Left lobe of liver (tissue), 2 donors: ENCODE data around the gene CDC123. TPM values are rescaled to one million over a fixed set of nuclear protein-coding genes. Genes with fewer than 3 reads are reported as not detected.
"Not testable (repeated sequence)": the region's sequence is repeated elsewhere in the genome, so short reads cannot be mapped to it uniquely, and the experiment has no call there.

Experiments used
- ATAC-seq: fragments of 200-7000 bp; cut with Tn5 transposase; one replicate; pipeline ENCODE4 v1.9.1; 2020; ENCODE audit warnings: mild to moderate bottlenecking, moderate library complexity
- DNase-seq: peaks from one replicate; pipeline ENCODE4 v3.0.0-alpha.2; 2020; ENCODE audit warnings: low spot score
- total RNA-seq: library from RNA; stranded (reverse); gene quantifications from one replicate; pipeline ENCODE4 v1.2.1, GENCODE V29; 2021
- donor health status: DM: no; HTN: no; CAD: no; lungs with moderate emphysema.
- donor health status: DM: no; HTN: yes; CAD: no.

The CDC123 gene
- total RNA-seq, 1 donor from 2014 or later: 23.9 TPM

DNA sequence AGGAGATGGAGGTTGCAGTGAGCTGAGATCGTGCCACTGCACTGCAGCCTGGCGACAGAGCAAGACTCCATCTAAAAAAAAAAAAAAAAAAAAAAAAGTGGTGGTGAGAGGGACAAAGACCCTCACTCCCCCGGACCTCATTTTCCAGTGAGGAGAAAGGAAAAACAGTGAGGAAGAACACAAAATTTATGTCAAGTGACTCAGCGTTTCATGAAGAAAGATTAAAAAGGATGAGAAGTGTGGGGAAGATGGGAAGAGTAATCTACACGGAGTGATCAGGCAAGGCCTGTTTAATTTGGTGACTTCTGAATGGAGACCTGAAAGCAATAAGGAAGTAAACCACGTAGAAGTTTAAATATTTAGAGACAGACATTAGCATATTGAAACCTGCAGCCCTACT lies 7.3 kb upstream of the CDC123 start:
- ATAC-seq (no peak), DNase-seq (no peak)

DNA sequence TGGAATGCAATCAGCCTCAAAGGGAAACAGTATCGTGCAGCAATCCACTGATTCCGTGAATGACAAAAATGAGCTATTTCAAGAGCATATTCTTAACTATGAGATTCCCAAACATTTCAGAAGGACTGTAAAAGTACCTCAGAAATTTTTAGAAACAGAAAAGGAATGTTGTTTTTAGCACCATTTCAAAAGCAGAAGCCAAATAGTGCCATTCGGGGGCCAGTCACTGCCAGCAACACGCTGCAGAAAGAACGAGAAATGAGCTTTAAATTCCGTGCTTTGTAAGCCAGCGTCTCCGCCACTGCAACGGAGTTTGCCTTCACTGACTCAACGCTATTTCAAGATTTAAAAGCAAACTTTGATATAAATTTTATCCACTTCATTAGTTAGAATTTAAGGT lies 6.6 kb upstream of the CDC123 start:
- no peak for DNase-seq
- ATAC-seq: no peak

DNA sequence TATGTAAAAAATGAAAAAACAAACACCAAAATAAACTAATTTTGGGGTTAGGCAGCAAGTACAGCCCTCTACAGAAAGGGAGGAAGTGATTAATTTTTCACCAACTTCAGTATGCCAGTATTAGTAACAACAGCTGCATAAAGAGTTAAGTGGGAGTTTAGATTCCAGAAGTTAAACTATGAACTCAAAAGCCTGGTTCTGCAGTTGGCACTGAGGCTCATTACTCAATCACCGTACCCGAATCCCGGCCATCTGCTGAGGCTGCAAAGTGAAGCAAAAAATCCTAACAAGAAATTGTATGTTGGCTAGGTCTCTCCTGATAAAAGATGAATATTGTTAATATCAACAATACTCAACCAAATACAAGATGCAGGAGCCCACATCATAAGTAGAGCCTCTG lies 4.3 kb upstream of the CDC123 start:
- ATAC-seq: peak; percentile 44
- DNase-seq: peak; percentile 68

DNA sequence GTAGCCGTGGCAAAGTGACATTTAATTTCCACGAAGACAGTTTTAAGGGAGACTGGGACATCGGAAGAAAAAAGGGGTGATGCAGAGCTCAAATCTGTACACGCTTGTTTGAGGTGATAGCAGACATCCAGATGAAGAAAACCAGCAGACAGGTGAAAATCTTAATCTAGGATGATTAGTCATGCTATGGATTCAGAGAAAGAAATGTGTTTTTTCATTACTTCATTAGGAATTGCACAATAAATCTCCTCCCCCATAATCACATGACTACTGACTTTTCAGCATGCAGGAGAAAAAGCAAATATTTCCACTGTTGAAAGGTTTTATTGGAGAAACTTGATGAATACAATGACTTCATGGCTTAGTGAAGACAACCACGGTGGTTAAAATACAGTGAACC lies 2.8 kb upstream of the CDC123 start:
- ATAC-seq (peak; percentile 8), DNase-seq (no peak)

DNA sequence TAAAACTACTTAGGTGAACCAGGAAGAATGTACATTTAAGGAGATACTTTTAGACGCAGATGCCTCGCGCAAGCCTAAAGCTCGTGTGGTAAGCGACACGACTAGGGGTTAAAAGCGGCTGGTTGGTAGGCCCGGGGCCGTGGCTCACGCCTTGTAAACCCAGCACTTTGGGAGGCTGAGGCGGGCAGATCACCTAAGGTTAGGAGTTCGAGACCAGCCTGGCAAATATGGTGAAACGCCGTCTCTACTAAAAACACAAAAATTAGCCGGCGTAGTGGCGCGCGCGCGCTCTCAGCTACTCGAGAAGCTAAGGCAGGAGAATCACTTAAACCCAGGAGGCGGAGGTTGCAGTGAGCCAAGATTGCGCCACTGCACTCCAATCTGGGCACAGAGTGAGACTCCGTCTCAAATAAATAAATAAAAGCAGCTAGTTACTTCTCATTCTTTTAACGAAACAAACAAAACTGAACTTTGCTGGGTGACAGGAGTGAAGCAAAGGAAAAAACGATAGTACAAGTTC lies 1.2 kb upstream of the CDC123 start:
- DNase-seq (peak; percentile 81), ATAC-seq (peak; percentile 48)

DNA sequence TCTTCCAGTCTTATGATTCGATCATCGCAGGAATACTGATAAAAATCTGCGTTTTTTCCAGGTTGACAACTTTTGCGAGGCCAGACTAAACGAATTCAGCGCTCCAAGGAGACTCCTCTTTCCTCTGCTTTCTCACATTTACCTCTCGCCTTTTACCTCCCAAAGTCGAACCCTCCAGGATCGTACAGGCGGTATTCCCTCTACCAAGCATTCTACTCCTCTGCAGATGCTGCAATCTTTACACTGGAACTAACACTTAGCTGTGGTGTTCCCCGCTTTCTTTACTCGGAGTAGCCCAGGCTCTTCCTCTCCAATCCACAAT lies 746 bp upstream of the CDC123 start:
- ATAC-seq: no peak
- DNase-seq: no peak

DNA sequence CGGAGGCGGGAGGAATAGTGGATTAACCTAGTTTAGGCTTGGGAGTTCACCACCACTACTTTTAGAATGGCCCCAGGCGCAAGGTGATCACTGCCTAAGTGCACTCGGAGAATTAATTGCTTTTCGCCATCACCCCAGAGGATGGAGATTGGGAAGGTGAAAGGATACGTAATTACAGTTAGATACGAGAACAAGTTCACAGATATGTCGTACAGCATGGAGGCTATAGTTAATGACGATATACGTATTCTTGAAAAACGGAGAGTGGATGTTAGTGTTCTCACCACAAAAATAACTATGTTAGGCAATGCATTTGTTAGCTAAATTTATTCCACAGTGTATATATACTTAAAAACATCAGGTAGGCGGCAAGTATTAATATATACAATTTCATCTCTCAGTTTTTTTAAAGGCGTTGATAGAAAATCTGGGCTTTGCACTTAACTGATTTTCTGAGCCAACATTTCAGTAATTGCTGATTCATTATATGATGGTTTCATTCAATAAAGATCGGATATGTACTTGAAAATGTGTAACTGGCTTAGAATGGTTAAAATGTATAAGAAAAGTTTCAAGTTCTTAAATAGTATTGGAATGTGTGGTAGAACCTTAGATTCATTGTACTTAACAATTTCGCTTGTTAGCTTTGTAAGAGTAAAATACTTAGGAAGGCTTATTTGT lies 683 bp downstream of the CDC123 start:
- DNase-seq: no peak
- no peak for ATAC-seq

DNA sequence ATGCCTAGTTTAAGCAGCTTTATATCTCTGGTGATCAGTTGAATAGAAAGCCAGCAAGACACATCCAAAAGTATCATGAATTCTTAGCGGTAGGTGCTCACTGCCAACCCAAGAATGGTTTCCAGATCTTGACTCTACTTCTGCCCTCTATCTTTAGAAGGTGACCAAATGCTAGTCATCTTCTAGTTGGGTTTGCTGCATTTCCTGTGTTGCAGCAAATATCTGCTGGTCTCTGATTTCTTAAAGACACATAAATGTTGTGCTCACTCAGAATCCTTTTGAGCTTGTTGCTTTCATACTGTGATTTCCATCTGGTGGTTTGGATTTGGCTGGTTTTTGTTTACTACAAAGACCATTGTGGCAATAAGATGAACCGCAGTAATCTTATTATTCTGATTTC lies 2.2 kb downstream of the CDC123 start:
- ATAC-seq: no peak
- DNase-seq: no peak

DNA sequence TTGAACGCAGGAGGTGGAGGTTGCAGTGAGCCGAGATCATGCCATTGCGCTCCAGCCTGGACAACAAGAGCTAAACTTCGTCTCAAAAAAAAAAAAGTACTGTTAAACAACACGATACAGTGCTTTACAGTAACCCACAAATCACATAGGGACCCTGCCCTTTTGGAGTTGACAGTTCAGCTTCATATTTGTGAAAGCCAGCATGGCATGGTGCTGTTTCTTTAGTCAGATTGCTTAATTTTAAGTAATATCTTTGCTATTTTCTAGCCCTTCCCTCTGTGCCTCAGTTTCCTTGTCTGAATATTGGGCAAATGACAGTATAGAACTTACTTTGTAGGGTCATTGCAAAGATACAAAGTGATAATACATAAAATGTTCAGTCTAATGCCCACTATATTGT lies 4.9 kb downstream of the CDC123 start:
- DNase-seq (no peak), ATAC-seq (no peak)

DNA sequence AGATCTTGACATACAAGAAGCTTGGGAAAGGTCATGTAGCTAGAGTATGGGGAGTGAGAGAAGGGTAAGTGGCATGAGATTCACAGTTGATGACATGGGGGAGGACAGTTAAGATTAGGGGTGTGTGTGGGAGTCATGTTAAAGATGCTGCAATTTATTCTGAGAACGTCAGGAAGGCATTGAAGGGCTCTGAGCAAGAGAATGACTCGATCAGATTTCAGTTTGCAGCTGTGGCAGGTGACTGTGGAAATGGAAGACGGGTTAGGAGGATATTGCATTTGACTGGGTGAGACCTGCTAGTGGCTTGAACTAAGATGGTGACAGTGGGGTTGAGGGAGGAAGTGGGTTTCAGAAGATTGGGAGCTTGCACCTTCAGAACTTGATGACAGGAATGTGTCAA lies 5.6 kb downstream of the CDC123 start:
- ATAC-seq: no peak
- DNase-seq: no peak

DNA sequence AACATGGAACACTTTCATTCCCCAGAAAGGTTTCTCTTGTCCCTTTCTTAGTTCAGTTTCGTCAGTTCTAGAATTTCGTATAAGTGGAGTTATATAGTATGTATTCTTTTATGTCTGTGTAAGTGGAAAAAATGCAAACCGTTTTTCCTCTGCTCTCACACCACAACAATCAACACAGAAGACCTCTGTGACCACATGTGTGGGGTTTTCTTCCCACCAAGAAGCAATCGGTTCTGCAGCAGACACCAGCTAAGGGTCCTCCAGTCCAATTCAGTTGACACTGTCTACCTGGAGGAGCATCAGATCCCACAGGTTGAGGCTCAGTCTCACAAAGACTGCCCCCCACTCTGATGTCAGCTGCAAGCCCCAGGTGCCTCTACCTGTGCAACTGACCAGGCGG lies 6.2 kb downstream of the CDC123 start:
- ATAC-seq (no peak), DNase-seq (no peak)

DNA sequence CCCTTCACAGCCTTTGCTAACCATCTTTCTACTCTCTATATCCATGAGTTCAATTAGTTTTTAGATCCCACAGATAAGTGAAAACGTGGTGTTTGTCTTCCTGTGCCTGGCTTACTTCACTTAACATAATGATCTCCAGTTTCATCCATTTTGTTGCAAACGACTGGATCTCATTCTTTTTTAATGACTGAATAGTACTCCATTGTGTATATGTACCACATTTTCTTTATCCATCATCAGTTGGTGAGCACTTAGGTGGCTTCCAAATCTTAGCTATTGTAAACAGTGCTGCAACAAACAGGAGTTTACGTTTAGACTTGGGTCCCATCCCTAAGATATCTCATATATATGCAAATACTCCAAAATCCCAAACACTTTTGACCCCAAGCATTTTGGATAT lies 9.1 kb downstream of the CDC123 start:
- ATAC-seq: no peak
- DNase-seq: no peak

DNA sequence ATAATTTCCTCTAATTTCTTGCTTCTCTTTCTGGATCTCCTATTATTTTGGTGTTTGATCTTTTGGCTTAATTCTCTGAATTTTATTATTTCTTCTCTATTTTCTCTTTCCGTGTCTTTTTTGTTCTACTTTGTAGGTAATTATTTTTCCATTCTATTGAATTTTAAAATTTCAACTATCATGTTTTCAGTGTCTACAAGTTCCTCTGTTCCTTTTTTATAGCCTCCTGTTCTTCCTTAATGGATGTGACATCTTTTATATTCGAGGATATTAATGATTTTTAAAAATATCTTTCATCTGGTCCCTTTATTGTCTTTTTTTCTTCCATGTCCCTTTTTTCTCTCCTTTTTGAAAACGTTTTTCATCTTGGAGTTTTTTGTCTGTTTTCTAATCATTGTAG lies 11.1 kb downstream of the CDC123 start:
- ATAC-seq (no peak), DNase-seq (no peak)

DNA sequence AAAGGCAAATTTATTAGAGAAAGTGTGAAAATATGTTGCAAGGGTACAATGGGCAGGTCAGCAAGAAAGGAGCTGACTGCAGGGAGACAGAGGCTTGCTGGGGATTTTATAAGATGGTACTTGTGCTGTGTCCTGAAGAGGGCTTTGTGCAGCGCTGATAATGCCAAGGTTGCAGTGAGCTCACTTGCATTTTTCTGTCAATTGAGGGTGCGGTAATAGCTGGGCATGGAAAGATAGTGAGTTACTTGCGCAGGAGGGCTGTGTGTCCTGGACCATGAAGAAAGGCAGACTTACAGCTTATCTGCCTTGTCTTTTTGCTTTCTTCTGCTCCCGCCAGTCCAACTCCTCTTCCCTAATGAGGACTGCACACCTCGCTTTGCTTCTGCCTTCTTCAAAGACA lies 12.5 kb downstream of the CDC123 start:
- ATAC-seq (no peak), DNase-seq (no peak)

DNA sequence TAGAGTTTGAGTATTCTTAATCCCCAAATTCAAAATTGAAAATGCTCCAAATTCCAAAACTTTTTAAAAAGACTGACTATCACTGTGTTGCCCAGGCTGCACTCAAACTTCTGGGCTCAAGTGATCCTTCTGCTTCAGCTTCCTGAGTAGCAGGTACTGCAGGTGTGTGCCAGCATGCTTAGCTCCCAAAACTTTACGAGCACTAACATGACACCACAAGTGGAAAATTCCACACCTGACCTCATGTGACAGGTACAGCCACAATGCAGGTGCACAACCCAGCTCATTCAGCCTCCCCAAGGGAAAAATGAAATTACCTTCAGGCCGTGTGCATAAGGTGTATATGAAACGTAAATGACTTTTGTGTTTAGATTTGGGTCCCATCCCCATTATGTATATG lies 16.5 kb downstream of the CDC123 start:
- ATAC-seq (no peak), DNase-seq (no peak)

DNA sequence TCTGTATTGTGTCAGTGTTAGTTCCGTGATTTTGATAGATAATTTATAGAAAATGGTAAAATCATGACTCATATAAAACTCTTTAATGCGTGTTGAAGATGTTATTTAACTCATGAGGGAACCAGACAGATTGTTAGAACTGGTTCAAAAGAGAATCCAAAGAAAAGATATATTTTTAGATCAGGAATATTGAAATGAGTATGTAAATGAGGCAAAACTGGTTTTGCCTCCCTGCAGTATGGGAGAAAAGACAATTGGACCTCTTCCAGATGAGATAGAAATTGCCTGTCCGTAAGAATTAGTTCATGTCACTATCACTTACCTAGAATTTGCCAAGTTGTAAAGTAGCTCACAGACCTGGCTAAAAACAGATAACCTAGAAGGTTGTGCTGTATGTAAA lies 17.6 kb downstream of the CDC123 start:
- DNase-seq: no peak
- no peak for ATAC-seq

DNA sequence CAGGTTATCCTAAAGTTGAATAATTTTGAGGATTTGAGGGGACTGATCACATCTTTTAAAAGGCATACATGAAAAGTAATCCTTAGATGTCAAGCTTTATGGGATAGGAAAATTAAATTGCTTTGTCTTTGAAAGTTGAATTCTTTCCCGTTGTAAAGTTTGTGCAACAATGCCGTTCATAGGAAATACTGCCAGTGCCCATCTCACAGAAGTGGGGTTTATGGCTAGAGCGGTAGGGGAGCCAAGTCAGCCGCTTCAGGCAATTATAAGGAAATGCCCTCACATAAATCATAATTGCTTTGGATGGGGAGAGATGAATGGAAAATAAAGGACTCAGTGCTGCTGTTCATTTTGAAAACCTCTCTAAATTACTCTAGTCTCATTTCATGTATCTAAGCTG lies 18.1 kb downstream of the CDC123 start:
- DNase-seq: no peak
- no peak for ATAC-seq

DNA sequence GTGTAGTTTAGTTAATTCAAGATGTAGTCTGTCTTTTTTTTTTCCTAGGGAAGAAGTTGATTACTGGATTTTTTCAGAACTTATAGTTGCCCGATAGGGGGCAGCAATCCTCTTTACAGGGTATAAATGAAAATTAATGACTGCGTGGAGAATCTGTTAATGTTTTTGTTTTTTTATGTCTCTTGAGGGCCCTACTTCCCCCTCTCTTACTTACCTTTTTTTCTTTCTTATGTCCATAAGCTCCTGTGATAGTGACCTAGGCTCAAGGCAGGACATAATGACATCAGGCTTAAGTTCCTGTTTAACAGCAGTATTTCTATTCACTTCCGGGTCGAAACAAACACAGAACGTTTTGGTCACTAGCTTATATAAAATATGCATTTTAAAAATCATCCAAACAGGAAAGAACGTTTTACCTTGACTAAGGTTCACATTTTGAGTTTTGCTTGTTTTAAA lies 18.8 kb downstream of the CDC123 start:
- ATAC-seq (peak; percentile 77), DNase-seq (no peak)

DNA sequence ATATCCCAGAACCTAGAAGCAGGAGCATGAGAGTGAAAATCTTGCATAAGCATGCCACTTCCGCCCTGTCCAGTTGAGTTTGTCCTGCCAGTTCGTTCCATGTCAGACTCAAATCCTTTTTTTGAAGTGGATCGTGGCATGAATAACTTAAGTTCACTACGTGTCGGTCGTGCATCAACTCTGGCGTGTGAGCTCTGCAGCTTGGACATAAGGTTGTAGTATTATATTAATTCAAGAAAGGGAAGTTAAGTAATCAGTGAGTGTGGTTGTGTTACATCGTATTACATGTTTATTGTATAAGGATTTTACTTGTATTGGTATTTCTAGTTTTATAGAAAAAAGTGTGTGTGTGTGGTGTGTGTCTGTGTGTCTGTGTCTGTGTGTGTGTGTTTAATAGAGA lies 23.0 kb downstream of the CDC123 start:
- ATAC-seq (no peak), DNase-seq (no peak)

DNA sequence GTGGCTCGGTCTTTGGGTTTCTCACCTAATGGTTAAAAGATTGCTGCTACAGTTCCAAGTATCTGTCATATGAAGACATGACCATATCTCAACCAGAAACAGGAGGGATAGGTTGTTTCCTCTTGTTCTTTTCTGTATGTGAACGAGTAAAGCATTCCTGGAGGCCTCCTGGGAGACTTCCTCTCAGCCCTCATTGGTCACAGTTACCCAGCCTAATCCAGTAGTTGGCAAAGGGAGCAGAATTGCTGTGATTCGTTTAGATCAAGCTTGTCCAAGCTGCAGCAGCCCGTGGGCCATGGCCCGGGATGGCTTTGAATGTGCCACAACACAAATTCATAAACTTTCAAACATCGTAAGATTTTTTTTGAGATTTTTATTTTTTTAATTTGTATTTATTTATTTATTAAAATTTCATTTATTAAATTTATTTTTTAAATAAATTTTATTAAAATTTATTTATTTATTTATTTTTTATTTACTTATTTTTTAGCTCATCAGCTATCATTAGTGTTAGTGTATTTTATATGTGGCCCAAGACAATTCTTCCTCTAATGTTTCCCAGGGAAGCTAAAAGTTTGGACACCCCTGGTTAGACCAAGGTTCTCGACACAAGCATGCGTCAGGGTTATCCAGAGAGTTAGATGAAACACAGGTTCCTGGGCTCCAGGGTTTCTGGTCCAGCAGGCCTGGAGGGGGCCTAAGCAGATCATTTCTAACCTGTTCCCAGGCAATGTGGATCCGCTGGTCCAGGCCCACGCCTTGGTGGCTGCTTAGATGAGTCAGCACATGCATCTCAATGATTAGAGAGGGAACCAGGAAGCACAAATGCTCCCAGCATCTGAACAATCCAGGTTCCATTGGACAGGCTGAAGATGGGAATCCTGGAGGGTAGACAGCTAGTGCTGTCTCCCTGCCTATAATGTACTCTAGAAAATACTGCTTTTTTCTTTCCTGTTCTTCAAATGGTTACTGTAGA lies 25.6 kb downstream of the CDC123 start:
- DNase-seq (no peak), ATAC-seq (peak; percentile 15)

DNA sequence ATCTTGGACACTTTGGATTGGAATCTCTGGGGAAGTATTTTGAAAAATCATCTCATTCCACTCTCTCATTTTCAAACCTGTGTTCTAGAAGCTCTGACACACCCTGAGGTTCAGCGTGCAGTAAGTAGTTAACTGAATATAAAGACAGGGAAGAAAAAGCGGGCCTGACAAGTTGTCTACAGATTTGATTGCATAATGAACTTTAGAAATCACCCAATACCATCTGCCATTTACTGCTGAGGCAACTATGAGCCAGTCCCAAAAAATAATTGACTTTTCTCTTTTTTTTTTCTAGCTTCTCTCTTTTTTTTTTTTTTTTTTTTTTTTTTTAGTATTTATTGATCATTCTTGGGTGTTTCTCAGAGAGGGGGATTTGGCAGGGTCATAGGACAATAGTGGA lies 29.5 kb downstream of the CDC123 start:
- ATAC-seq (peak; percentile 57), DNase-seq (no peak)

DNA sequence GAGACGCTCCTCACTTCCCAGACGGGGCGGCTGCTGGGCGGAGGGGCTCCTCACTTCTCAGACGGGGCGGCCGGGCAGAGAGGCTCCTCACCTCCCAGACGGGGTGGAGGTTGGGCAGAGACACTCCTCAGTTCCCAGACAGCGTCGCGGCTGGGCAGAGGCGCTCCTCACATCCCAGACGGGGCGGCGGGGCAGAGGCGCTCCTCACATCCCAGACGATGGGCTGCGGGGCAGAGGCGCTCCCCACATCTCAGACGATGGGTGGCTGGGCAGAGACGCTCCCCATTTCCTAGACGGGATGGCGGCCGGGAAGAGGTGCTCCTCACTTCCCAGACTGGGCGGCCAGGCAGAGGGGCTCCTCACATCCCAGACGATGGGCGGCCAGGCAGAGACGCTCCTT lies 30.4 kb downstream of the CDC123 start:
- not testable (repeated sequence) for DNase-seq, ATAC-seq
